EL (cell line): Measurements from ENCODE around the gene ENKD1.
"Not testable (repeated sequence)": the region's sequence is repeated elsewhere in the genome, so short reads cannot be mapped to it uniquely, and the experiment has no call there.

ENCODE experiments used
- DNase-seq: peaks from one replicate; pipeline ENCODE4 v3.0.0-alpha.2; 2016

ENKD1 gene, protein sequence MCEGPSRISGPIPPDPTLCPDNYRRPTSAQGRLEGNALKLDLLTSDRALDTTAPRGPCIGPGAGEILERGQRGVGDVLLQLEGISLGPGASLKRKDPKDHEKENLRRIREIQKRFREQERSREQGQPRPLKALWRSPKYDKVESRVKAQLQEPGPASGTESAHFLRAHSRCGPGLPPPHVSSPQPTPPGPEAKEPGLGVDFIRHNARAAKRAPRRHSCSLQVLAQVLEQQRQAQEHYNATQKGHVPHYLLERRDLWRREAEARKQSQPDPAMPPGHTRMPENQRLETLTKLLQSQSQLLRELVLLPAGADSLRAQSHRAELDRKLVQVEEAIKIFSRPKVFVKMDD

DNA sequence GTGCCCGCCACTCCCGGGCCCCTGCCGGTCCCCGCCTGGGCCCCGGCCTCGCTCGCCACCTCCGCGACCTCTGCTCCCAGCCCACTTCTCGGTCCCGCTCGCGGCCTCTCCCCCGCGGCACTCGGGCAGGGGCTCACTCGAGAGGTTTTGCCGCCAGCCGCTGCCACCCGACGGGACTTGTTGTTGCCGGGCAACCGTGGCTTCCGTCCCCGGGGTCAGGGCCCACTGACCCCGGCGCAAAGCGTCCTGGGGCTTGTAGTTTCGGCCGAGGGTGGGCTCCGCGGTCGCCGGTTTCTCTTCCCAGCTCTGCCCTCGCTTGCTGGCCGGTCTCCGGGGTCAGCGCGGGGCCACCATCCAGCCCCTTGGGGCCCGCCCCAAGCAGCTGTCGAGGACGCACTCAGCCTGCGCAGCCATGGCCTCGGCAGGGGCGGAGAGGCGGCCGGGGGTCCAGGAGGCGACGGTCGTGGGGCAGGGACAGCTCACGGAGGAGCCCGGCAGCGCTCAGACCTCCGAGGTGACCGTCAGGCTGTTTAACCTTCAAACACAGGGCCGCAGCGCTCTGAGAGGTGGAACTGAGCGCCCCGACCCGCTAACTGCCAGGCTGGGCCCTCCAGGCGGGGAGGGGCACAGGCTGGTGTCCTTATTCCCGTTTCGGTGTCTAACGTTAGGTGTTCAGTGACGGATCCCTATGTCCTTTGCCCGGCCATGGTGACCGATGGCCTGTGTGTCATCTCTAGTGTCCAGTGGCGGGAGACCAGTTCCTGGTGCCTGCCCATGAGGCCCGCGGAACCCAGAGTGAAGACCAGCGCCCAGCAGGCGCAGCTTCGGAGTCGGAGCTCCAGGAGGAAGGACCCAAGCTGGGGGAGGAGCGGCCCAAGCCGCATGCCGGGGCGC lies at the start of gene ENKD1, which contains the start of gene C16orf86:
Gene ENKD1, minus strand, starts transcription at position 192 of the 894 bp plus-strand sequence. CDS start 308 bp downstream, outside the sequence.
Gene C16orf86, plus strand, starts transcription at position 256 of the 894 bp plus-strand sequence. Its CDS starts 157 bp downstream, at position 413.
- peak; percentile 80 for DNase-seq

DNA sequence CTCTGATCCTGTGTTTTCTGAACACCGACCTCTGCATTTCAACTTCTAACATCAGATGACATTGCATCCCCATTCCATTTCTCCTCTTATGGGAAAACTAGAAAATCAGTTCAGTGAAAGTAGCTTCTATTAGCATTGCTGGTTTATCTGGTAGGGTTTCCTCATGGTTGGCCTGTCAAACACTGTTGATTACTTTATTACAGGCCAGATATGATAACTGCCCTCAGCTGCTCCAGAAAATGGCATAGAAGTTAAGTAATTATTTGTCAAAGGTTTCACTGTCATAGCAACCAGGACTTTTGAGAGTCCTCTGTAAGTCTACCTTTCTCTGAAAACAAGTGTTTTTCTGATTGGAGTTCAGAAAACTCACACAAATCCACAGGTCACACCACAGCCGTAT lies 49.5 kb upstream of the ENKD1 start:
- no peak for DNase-seq

DNA sequence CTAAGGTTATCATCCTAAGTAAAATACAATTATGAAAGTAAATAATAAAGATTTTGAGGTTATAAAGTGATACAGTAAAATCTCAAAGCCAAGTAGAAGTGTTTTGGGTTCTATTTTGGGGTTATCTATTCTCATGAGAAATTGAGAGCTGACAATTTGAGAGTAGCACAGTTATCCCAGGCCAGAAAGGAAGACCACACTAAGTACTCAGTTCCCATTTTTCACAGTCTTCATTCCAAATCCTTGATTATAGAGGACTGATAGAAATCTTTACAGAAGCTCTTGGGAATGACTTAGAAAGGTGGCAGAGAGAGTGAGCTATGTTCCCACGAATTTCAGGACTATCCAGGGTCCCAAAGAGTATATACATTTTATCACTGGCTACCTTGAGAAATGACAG lies 48.0 kb upstream of the ENKD1 start:
- no peak for DNase-seq

DNA sequence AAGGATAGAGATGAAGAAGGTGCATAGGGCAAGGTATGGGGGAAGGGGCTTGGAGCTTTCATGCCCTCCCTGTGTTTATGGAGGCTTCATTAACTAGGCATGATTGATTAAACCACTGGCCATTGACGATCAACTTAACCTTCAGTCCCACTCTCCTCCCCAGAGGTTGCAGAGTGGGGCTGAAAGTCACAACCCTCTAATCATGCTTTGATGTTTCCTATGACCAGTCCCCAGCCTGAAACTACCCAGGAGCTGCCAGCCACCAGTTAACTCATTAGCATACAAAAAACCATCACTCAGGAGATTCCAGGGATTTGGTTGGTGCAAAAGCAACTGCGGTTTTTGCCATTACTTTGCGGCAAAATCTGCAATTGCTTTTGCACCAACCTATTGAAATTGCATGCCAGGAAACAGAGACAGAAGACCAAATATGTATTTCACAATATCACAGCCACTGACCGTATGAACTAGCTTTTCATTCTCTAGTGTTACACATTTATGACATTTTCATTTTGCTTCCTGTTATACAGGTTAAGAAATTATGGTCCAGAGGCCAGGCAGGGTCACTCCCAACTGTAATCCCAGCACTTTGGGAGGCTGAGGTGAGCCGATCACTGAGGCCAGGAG lies 47.2 kb upstream of the ENKD1 start:
- DNase-seq, result no peak

DNA sequence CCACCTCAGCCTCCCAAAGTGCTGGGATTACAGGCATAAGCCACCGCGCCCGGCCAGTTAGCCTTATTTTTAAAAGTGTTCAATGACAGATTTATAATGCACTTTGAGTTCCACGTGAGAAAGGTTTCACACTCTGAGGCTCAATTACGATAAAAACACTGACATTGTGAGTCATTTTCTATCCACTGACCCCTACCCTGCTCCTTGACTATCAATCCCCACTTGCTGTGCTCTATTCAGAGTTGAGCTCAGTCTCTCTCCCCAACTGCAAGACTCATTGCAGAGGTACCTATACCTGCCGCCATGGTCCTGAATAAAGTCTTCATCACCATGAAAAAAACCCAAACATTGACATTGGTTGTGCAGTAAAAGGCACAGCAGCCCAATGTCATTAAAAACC lies 44.1 kb upstream of the ENKD1 start:
- DNase-seq, result no peak

DNA sequence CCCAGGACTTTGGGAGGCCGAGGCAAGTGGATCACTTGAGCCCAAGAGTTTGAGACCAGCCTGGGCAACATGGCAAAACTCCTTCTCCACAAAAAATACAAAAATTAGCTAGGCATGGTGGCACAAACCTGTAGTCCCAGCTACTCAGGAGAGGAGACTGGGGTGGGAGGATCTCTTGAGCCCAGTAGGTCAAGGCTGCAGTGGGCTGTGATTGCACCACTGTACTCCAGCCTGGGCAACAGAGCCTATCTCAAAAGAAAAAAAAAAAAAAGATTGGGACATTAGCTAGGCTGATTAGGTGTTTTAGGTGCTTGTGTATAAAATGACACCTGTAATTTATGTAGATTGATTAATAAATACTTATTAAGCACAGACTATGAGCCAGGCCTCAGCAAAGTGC lies 42.5 kb upstream of the ENKD1 start:
- no peak for DNase-seq

DNA sequence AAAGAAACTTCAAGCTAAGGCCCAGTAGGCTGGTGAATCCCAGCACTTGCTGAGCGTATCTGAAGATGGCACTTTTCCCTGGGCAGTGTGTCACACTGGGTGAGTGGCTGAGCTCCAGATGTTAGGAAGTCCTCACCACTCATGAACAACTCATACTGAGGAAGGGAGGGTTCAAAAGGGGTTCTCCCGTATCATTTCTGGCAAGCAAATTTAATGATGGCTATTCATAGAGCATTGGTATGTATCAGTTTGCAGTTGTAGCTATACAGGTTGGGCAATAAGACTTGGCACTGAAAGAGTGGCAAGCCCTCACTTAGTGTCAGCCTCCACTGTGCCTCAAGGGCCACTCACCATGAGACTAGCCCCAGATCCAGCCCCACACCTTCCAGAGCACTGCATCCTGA lies 41.8 kb upstream of the ENKD1 start:
- DNase-seq, result peak; percentile 43

DNA sequence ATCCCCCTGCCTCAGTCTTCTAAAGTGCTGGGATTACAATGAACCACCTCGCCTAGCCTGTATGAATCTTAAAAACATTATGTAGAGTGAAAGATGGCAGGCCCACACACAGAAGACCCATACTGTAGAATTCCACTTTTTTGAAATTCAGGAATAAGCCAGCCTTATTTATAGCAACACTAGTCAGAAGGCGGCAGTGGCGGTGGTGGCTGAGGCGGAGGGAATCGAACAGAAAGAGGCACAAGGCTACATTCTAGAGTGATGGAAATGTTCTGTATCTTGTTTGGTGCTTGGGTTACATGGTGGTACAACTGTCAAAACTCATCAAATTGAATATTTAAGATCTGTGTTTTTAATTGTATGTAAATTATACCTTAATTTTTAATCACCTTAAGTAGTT lies 41.2 kb upstream of the ENKD1 start:
- DNase-seq, result no peak

DNA sequence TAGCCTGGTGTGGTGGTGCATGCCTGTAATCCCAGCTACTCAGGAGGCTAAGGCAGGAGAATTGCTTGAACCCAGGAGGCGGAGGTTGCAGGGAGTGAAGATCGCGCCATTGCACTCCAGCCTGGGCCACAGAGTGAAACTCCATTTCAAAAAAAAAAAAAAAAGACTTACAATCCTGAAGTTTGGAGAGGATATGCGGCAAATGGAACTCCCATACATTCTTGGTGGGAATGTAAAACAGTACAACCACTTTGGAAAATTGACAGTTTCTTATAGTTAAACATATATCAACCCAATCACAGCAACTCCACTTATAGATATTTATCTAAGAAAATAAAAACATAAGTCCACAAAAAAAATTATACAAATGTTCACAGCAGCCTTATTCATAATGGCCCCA lies 40.7 kb upstream of the ENKD1 start:
- DNase-seq, result no peak

DNA sequence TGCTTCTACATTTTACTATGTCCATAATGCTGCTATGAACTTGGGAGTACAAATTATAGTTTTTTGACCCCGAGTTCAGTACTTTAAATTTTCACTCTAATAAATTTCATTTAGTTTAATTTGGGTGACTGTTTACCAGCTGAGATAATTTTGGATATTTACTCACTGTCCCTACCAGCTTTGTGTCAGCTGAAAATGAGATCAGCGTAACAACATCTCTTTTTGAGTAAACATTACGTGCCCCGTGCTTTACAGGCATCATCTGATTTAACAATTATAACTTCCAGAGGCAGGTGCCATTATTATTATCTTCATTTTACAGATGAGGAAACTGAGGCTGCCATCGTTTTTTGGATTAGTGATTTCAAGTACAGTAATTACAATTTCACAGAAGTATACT lies 37.6 kb upstream of the ENKD1 start:
- DNase-seq, result no peak

DNA sequence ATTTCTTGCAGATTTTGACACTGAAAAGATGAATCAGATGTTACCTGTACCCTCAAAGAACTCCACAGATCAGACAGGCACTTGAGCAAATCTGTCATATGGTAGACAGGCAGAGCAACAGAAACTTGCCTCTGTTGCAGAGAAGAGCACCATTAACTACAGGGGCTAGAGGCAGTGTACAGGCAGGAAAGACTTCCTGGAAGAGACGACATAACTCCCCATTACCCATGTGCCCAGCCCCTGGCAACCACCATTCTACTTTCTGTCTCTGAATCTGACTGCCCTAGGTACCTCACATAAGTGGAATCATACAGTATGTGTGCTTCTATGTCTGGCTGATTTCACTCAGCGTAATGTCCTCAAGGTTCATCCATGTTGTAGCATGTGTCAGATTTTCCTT lies 37.1 kb upstream of the ENKD1 start:
- no peak for DNase-seq

DNA sequence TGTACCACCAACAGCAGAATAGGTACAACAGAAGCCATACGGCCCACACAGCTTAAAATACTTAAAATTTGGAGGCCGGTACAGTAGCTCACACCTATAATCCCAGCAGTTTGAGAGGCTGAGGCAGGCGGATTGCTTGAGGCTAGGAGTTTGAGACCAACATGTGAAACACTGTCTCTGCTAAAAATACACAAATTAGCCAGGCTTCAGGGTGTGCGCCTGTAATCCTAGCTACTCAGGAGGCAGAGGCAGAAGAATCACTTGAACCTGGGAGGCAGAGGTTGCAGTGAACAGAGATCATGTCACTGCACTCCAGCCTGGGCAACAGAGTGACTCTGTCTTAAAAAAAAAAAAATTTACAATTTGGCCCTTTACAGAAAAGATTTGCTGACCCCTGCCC lies 35.6 kb upstream of the ENKD1 start:
- DNase-seq, result no peak

DNA sequence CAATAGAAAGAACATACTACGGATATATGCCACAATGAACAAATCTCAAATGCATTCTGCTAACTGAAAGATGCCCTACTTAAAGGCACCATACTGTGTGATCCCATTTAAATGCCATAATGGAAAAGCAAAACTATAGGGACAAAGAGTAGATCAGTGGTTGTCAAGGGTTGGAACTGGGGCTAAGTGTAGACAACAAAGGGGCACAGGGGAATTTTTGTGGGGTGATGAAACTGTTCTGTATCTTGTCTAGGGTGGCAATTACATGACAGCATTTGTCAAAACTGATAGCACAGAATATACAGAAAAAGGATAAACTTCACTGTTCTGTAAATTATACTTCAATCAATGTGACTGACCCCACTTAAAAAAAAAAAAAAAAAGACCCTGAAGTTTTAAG lies 34.9 kb upstream of the ENKD1 start:
- DNase-seq, result no peak

DNA sequence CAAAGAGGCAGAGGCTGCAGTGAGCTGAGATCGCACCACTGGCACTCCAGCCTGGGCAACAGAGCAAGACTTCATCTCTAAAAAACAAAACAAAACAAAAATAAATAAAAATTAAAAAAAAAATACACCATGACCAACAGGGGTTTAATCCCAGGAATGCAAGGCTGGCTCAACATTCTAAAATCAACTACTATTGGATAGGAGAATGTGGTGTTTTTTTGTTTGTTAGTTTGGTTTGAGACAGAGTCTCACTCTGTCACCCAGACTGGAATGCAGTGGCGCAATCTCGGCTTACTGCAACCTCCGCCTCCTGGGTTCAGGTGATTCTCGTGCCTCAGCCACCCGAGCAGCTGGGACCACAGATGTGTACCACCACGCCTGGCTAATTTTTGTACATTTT lies 32.7 kb upstream of the ENKD1 start:
- DNase-seq, result no peak

DNA sequence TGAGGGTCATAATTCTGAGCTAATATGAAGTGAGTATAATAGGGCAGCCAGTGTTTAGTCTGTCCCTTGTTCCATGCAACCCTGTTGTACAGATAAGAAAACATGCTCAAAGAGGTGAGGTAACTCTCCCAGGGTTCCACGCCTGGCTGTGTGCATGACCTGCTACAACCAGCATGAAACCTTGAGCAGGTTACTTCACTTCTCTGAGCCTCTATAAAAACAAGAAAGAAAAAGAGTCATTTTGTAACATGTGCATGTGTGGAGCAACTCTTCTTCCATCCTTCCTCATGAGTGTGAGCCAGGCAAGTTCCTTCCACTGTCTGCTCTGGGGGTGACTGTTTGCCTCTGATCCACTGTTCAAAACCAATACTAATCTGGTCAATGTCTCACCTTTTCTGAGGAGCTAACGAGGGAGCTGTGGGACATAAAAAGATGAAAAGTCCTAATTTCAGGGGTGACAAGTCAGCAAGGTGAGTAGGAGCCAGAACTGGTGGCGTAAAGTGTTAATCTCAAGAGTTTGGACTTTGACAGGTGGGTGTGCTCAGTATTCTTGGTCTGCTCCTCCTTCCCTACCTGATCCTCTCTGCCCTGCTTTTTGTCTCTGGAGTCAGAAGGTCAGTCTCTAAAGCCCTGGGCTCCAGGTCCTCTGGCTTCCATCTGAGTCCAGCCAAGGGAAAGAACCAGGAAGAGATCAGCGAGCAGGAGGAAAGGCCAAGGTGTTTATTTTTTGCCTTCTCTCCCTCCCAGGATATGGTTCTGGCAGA lies 31.1 kb upstream of the ENKD1 start:
- DNase-seq, result no peak

DNA sequence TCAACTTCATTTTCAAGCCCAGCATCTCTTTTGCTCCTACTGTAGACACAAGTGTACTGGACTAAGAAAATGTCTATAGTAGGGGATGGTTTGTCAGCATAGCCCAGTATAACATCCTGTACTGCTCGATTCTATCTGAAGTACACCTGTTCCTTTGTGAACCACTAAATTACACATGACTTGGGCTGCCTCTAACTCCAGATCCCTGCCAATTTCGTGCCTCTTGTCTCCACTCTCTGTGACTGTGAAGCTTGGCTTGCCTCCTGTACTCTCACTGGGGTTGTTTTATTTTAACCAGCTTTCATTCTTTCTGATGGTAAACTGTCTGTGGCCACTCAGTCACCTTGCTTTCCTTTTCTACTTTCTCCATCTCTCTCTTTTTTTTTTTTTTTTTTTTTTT lies 28.1 kb upstream of the ENKD1 start:
- DNase-seq, result no peak

DNA sequence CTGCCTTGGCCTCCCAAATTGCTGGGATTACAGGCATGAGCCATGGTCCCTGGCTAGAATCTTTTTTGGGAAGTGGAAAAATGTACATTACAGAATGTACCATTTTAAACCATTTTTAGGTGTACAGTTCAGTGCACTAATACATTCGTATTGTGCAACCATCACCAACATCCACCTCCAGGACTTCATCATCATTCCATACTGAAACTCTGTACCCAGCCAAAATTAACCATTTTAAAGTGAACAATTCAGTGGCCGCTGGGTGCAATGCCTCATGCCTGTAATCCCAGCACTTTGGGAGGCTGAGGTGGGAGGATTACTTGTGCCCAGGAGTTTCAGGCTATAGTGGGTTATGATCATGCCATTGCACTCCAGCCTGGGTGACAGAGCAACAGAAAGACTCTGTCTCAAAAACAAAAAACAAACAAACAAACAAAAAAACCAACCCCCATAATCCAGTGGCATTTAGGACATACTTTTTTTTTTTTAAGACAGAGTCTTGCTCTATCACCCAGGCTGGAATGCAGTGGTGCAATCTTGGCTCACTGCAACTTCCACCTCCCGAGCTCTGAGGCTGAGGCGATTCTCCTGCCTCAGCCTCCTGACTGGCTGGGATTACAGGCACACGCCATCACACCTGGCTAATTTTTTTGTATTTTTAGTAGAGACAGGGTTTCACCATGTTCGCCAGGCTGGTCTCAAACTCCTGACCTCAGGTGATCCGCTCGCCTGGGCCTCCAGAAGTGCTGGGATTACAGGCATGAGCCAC lies 27.2 kb upstream of the ENKD1 start:
- not testable (repeated sequence) for DNase-seq

DNA sequence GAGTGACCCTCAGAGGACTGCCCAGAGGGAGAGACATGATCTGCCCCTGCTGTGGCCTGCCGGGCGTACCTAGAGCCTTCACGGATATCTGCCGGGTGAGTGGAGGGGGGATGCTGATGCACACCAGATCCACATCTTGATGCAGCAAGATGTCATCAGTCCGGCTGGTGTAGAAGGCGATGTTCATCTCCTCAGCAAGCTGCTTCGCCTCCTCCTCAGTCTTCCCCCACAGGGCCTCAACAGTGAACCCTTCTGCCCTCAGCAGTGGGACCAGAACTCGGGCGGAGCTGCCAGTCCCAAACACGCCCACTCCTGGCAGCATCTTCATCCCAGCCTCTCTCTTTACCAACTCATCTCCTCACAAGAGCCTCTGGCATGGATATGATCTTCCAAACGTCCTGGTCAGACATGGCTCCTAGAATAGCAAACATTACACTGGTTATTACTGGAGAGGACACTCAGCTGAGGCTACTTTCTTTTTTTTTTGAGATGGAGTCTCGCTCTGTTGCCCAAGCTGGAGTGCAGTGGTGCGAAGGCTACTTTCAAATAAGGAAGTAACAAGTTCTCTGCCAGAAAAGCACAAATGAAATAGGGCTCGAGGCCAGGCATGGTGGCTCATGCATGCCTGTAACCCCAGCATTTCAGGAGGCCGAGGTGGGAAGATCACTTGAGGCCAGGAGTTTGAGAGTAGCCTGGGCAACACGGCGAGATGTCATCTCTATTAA lies 19.0 kb upstream of the ENKD1 start:
- DNase-seq, result no peak

DNA sequence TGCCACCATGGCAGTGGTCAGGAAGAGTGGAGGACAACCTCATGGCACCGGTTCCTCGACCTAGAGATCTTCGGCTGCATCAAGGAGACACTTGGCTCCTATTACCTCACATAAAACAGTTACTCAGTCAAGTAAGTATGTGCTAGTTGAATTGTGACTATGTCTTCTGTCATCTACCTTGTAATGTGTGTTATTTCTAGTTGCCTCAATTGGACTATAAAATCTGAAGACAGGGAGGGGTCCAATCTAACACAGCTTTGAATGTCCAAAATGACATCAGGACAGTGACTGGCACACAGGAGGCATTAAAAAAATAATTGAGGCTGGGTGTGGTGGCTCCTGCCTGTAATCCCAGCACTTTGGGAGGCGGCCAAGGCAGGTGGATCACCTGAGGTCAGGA lies 17.2 kb upstream of the ENKD1 start:
- DNase-seq, result no peak

DNA sequence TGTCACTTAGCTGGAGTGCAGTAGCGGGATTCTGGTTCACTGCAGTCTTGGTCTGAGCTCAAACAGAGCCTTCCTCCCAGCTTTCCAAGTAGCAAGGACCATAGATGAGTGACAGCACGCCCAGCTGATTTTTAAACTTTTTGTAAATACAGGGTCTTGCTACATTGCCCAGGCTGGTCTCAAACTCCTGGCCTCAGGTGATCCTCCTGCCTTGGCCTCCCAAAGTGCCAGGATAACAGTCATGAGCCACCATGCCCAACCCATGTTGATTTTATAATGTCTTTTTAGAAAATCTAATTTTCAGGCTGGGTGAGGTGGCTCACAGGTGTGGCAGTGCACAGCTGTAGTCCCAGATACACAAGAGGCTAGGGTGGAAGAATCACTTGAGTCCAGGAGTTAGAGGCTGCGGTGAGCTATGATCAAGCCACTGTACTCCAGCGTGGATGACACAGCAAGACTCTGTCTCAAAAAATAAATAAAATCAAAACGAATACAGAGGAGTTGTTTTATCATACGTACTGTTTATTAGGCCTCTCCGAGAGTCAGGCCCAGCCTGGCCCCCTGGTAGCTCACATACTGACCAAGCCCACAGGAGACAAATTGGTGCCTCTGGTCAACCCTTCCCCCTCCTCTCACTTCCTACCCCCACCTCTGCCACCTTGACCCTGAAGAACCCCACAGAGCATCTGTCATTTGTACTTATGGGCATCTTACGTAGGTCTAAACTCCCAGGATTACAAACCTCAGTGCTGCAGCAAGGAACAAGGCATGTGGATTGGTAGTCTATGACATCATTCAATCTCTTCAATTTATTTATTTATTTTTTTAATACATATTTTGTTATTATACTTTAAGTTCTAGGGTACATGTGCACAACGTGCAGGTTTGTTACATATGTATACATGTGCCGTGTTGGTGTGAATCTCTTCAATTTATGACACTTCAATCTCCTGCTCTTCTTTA lies 13.7 kb upstream of the ENKD1 start:
- DNase-seq, result no peak
